Tibial artery (tissue), 4 donors: Measurements from ENCODE around the gene SAMD4A.

Experiments
- DNase-seq, 2 donors: peaks; one replicate each; pipeline ENCODE4 v3.0.0-alpha.2; 2019
- H3K27ac ChIP-seq, 2 donors: fragments of 200-600 bp; sonication (generic) in 1 of 2; 1 replicate in 1 of 2; 2 replicates in 1 of 2; pipeline ENCODE4 v1.5.1; 2018 to 2019; ENCODE audit warnings: mild to moderate bottlenecking in 1 of 2
- H3K27me3 ChIP-seq, 2 donors: fragments of 200-600 bp; sonication (generic) in 1 of 2; one replicate each; pipeline versions ENCODE4 v1.5.1 to v1.6.0; 2016 to 2019
- H3K36me3 ChIP-seq, 3 donors: fragments of 200-600 bp; sonication (generic) in 2 of 3; one replicate each; pipeline ENCODE4 v1.5.1; 2016 to 2019; ENCODE audit warnings: mild to moderate bottlenecking in 2 of 3
- H3K4me1 ChIP-seq, 4 donors: fragments of 200-600 bp; sonication (generic) in 2 of 4; 1 replicate in 3 of 4; 2 replicates in 1 of 4; pipeline ENCODE4 v1.5.1; 2016 to 2019
- H3K4me3 ChIP-seq, 2 donors: fragments of 200-600 bp; sonication (generic) in 1 of 2; 1 replicate in 1 of 2; 2 replicates in 1 of 2; pipeline ENCODE4 v1.5.1; 2018 to 2019; ENCODE audit warnings: mild to moderate bottlenecking in 2 of 2
- H3K9me3 ChIP-seq, 3 donors: fragments of 200-600 bp; sonication (generic) in 1 of 3; one replicate each; pipeline ENCODE4 v1.5.1; 2016 to 2019
- intact Hi-C: fragments of 100-400 bp; cut with DNase I; formaldehyde crosslinking; loops from one replicate; pipeline ENCODE4 v1.15.0; 2023; ENCODE audit warnings: low total_unique reads
- TF ChIP-seq, protein P1 (sequence below), 2 experiments: fragments of 200-600 bp in 1 of 2; fragments of 450-650 bp in 1 of 2; IDR thresholded peaks; one replicate each; pipeline ENCODE4 v1.5.1; 2017 to 2019; ENCODE audit warnings: antibody characterized with exemption in 2 of 2, mild to moderate bottlenecking in 1 of 2, moderate library complexity in 1 of 2

SAMD4A gene

GRCh38 chr14:54609576-54609975 lies 42.6 kb downstream of the SAMD4A start:
- Histone ChIP-seq H3K36me3 (no peaks in the 10 kb centered on the region), H3K9me3 (no peaks in the 10 kb centered on the region), H3K4me1 (peaks cover 0 to 67% (median 21%) of the 10 kb centered on the region in 4 donors), H3K27ac (peak overlapping the region; percentile 57 to 58), H3K27me3 (no peaks in the 10 kb centered on the region), H3K4me3 (no peak overlapping the region)
- TF ChIP-seq, protein P1, sequence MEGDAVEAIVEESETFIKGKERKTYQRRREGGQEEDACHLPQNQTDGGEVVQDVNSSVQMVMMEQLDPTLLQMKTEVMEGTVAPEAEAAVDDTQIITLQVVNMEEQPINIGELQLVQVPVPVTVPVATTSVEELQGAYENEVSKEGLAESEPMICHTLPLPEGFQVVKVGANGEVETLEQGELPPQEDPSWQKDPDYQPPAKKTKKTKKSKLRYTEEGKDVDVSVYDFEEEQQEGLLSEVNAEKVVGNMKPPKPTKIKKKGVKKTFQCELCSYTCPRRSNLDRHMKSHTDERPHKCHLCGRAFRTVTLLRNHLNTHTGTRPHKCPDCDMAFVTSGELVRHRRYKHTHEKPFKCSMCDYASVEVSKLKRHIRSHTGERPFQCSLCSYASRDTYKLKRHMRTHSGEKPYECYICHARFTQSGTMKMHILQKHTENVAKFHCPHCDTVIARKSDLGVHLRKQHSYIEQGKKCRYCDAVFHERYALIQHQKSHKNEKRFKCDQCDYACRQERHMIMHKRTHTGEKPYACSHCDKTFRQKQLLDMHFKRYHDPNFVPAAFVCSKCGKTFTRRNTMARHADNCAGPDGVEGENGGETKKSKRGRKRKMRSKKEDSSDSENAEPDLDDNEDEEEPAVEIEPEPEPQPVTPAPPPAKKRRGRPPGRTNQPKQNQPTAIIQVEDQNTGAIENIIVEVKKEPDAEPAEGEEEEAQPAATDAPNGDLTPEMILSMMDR (IDR thresholded peaks at IDR 0.05): no peak
- no peak for DNase-seq
- intact Hi-C loops: no loop called here

DNA sequence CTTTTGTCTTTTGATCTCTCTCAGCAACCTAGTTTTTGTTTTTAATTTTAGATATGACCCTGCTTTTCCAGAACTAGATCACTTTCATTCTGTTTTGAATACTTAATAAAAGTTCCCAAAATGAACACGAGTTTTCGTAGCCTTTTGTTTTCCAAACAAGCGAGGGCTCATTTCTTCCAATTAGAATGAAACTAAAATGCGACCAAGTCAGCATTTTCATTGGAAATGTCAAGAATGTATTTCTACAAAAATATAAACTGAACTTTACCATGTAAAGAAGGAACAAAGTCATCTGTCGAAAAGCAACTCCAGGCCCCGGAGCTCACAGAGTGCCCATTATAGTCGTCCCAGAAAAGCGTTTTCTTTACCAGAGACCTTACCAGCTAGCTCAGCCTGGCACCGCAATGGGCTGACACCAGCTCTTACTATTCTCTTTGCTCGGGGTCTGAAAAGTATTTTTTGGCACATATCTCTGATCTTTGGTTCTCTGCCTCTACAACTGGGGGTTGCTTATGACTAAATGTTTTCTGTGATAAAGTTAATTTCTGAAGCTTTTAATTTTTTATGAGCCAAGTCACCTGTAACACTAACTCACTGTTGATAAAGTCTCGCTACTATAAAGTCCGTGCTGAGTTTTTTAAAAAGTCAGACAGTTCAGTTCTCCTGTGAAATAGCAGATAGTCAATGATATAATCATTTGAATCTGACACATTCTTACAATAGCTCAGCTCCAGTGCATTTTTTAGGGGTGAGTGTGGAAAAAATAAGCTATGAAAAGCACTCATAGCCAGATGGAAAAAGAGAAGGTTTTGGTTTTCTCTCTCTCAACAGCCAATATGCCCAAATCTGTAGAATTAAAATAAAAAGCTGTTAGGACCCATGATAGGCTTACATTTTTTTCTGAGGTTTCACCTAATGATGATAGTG lies 43.4 kb downstream of the SAMD4A start:
- Histone ChIP-seq H3K9me3 (no peaks in the 10 kb centered on the region), H3K4me3 (peak overlapping the region in 1 of 2 donors; percentile 30), H3K27me3 (no peaks in the 10 kb centered on the region), H3K36me3 (no peaks in the 10 kb centered on the region), H3K4me1 (peaks cover 0 to 64% (median 24%) of the 10 kb centered on the region in 4 donors), H3K27ac (peak overlapping the region; percentile 57 to 58)
- no peak for DNase-seq
- intact Hi-C loops: loop anchor here (5.0 kb wide), 1 partner anchor 33 kb away; no protein-coding TSS in a partner anchor
- TF ChIP-seq, protein P1 (IDR thresholded peaks at IDR 0.05): no peak

DNA sequence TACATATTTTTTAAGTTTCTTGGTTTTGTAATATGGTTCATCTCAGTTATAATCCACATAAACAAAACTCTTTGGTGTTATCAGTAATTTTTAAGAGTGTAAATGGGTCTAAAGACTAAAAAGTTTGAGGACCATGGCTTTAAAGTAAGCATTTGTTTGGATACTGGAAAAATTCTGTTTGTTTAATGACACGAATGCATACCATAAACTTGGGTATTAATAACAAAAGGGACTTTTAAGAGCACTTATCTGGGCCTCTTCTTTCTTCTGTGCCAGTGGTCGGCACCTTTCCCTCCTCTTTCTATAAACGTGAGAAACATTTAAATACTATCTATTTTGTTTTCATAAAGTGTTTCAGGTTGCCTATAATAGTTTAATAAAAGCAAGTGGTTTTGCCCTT lies 47.4 kb downstream of the SAMD4A start:
- no peaks in the 10 kb centered on the region for H3K27me3 ChIP-seq
- TF ChIP-seq, protein P1 (IDR thresholded peaks at IDR 0.05): no peak
- peaks cover 0 to 30% (median 16%) of the 10 kb centered on the region in 4 donors for H3K4me1 ChIP-seq
- DNase-seq: no peak
- no peak overlapping the region for H3K27ac ChIP-seq
- H3K9me3 ChIP-seq: no peaks in the 10 kb centered on the region
- intact Hi-C loops: loop anchor here (5.0 kb wide), 1 partner anchor 37 kb away; no protein-coding TSS in a partner anchor
- no peaks in the 10 kb centered on the region for H3K36me3 ChIP-seq
- H3K4me3 ChIP-seq: no peak overlapping the region

- no peaks in the 10 kb centered on the region for H3K36me3 ChIP-seq
- DNase-seq: no peak
- no peaks in the 10 kb centered on the region for H3K9me3 ChIP-seq
- H3K27ac ChIP-seq: no peak overlapping the region
- no peaks in the 10 kb centered on the region for H3K27me3 ChIP-seq
- no peak overlapping the region for H3K4me3 ChIP-seq
- peaks cover 0 to 23% (median 5%) of the 10 kb centered on the region in 4 donors for H3K4me1 ChIP-seq
- intact Hi-C loops: no loop called here
- TF ChIP-seq, protein P1 (IDR thresholded peaks at IDR 0.05): no peak
Measured at GRCh38 chr14:54617467-54617866, 50.5 kb downstream of the SAMD4A start.

GRCh38 chr14:54621686-54622085 lies 54.8 kb downstream of the SAMD4A start:
- no peak for DNase-seq
- TF ChIP-seq, protein P1 (IDR thresholded peaks at IDR 0.05): no peak
- Histone ChIP-seq H3K27ac (no peak overlapping the region), H3K4me3 (no peak overlapping the region), H3K27me3 (no peaks in the 10 kb centered on the region), H3K36me3 (no peaks in the 10 kb centered on the region), H3K4me1 (peaks cover 0 to 58% (median 13%) of the 10 kb centered on the region in 4 donors), H3K9me3 (no peaks in the 10 kb centered on the region)
- intact Hi-C loops: no loop called here
